A549 (cell line): Measurements from ENCODE around the gene PRCD. TPM values are rescaled to one million over a fixed set of nuclear protein-coding genes. Genes with fewer than 3 reads are reported as not detected.

Experiments
- ATAC-seq, 2 experiments: fragments of 200-7000 bp in 1 of 2; fragments of >200 bp in 1 of 2; cut with Nextera tagmentation in 1 of 2; cut with Tn5 transposase in 1 of 2; 3 replicates each; pipeline versions ENCODE4 v1.8.0 to v1.9.1; 2018 to 2020; ENCODE audit warnings: mild to moderate bottlenecking in 1 of 2, moderate library complexity in 1 of 2
- CTCF ChIA-PET: fragments of 300-600 bp; sonication (Branson Sonifier 250); formaldehyde crosslinking; extraction: SDS; loops from one replicate; lab custom pipeline; 2021; ENCODE audit warnings: antibody characterized with exemption, inconsistent platforms; lab: Yijun Ruan, JAX
- POLR2A ChIA-PET: fragments of 350-600 bp; formaldehyde crosslinking; extraction: SDS; loops from one replicate; lab custom pipeline; 2021; ENCODE audit warnings: antibody characterized with exemption, inconsistent platforms; lab: Yijun Ruan, JAX
- DNase-seq, 2 experiments: peaks; one replicate each; pipeline versions ENCODE4 v3.0.0 to v3.0.0-alpha.2; 2011 to 2016; ENCODE audit warnings: low read depth in 1 of 2, low spot score in 1 of 2
- FAIRE-seq: peaks from 2 replicates; lab custom pipeline; 2011; peaks lifted over from hg19 to GRCh38; lab: Jason Lieb, UNC
- H3K27ac ChIP-seq, 2 experiments: fragments of >200 bp; sonication (Bioruptor Twin); formaldehyde crosslinking; 3 replicates each; pipeline ENCODE4 v1.5.1; 2016 to 2017
- H3K4me1 ChIP-seq: fragments of >200 bp; sonication (Bioruptor Twin); formaldehyde crosslinking; 3 replicates; pipeline ENCODE4 v1.6.1; 2016
- H3K4me2 ChIP-seq: fragments of >200 bp; sonication (Bioruptor Twin); formaldehyde crosslinking; 3 replicates; pipeline ENCODE4 v1.6.1; 2016
- H3K4me3 ChIP-seq: fragments of >200 bp; sonication (Bioruptor Twin); formaldehyde crosslinking; 3 replicates; pipeline ENCODE4 v1.5.1; 2016
- H3K9me3 ChIP-seq: fragments of >200 bp; sonication (Bioruptor Twin); formaldehyde crosslinking; 3 replicates; pipeline ENCODE4 v1.6.1; 2016
- CBX8 ChIP-seq: fragments of 200-600 bp; sonication (generic); IDR thresholded peaks from 2 replicates; pipeline ENCODE4 v1.6.1; 2016
- CEBPB ChIP-seq, 2 experiments: fragments of >200 bp in 1 of 2; sonication (Bioruptor Twin) in 1 of 2; formaldehyde crosslinking in 1 of 2; IDR thresholded peaks; 2 replicates each; pipeline ENCODE4 v1.6.1; 2012 to 2016
- HEYL ChIP-seq: fragments of 250-450 bp; sonication (Bioruptor Pico); IDR thresholded peaks from 2 replicates; pipeline ENCODE4 v1.8.0; 2021; ENCODE audit warnings: mild to moderate bottlenecking, moderate library complexity
- KDM5A ChIP-seq: fragments of 200-600 bp; sonication (generic); IDR thresholded peaks from 2 replicates; pipeline ENCODE4 v1.6.1; 2016; ENCODE audit warnings: antibody characterized with exemption, mild to moderate bottlenecking
- MAZ ChIP-seq: fragments of 150-350 bp; IDR thresholded peaks from 2 replicates; pipeline ENCODE4 v1.6.1; 2014; ENCODE audit warnings: antibody characterized with exemption, low read depth, low read length, borderline replicate concordance
- PHF8 ChIP-seq: fragments of 200-600 bp; sonication (generic); IDR thresholded peaks from 2 replicates; pipeline ENCODE4 v1.6.1; 2016; ENCODE audit warnings: low read depth, mild to moderate bottlenecking, antibody characterized with exemption, moderate library complexity, borderline replicate concordance
- POLR2A ChIP-seq: IDR thresholded peaks from 2 replicates; pipeline ENCODE4 v1.6.1; 2012; ENCODE audit warnings: mild to moderate bottlenecking, low read length
- RARB ChIP-seq: fragments of 250-450 bp; sonication (Bioruptor Pico); IDR thresholded peaks from 2 replicates; pipeline ENCODE4 v1.8.0; 2021; ENCODE audit warnings: mild to moderate bottlenecking, moderate library complexity
- RCOR1 ChIP-seq: fragments of 150-350 bp; IDR thresholded peaks from 2 replicates; pipeline ENCODE4 v1.6.1; 2014; ENCODE audit warnings: antibody characterized with exemption, low read length, low read depth
- WGBS: methylation state at CpG from one replicate; pipeline ENCODE4 v1.1.6; 2017; ENCODE audit errors: missing lambda C conversion rate; 5-methylcytosine and 5-hydroxymethylcytosine counted together
- polyA plus RNA-seq, 4 experiments: library from polyadenylated mRNA; depleted of rRNA in 3 of 4; stranded (reverse); fragments of >200 nt; fragmentation: RNase III in 1 of 4; extraction: RNeasy Plus Mini Kit Qiagen cat#74134 plus additional on column Dnase treatment in 1 of 4; gene quantifications; 2 replicates in 3 of 4; 3 replicates in 1 of 4; pipeline ENCODE4 v1.2.3, GENCODE V29; 2011 to 2017
- TF ChIP-seq, protein P1 (sequence below): fragments of >200 bp; sonication (Bioruptor Twin); formaldehyde crosslinking; IDR thresholded peaks from 3 replicates; pipeline ENCODE4 v1.6.1; 2016
- TF ChIP-seq, protein P2 (sequence below): IDR thresholded peaks from 2 replicates; pipeline ENCODE4 v1.6.1; 2012
- TF ChIP-seq, protein P3 (sequence below): fragments of >200 bp; sonication (Bioruptor Twin); formaldehyde crosslinking; IDR thresholded peaks from 3 replicates; pipeline ENCODE4 v1.5.1; 2016

Gene PRCD
- polyA plus RNA-seq, 2 of the 4 experiments (the other 2 are of a cell fraction) = not detected

DNA sequence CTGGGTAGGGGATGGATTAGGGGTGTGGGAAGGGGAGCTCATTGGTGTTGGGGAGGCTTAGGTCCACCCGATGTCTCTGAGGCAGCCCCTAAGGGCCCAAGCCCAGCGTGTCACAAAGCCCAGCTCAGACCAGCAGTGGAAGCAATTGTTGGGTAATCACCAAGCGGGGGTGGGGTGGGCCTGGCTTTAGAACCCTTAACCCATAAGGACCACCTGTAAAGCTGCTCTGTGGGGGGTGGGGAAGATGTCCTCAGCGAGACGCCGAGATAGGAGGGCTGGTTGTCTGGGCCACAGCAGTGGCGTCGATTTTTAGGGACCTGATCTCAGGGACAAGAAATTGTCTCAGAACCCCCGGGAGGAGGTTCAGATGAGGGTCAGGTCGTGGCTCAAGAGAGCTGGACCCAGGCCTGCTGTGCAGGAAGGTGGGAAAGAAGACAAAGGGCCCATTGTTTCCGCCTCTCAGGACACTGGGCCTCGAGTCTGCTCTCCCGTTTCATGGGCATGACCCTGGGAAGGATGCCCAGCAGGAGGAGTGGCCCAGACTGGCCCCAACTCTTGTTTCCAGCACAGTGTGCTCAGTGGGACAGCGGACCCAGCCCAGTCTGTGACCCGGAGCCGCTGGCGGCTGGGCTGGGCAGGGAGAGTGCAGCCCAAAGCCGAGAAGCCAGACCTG, 29.9 kb downstream of the PRCD start:
- TF ChIP-seq HEYL (CRISPR knock-in tag) (no peak), CEBPB (IDR thresholded peaks at IDR 0.05) (peak in 1 of 2 experiments; percentile 61; a peak in 2 of 4 replicates), POLR2A (no peak)
- WGBS = 75% methylated on average over 18 of the region's 18 CpGs
- CTCF ChIA-PET = interaction anchor here (0.9 to 4.4 kb wide), 6 partner anchors 8 to 111 kb away, joined by 4 to 27 read pairs (median 13); no protein-coding TSS in a partner anchor
- Histone ChIP-seq H3K4me2 (peak overlapping the region; percentile 4; the same call in 1 of the 3 replicates), H3K4me3 (no peak overlapping the region), H3K9me3 (no peaks in the 10 kb centered on the region), H3K4me1 (peaks cover 34% of the 10 kb centered on the region; the same call in 2 of the 3 replicates), H3K27ac (peak overlapping the region in 1 of 2 experiments; percentile 45; a peak in 2 of 6 replicates)
- DNase-seq (peak in 1 of 2 experiments; percentile 70), ATAC-seq (peak; percentile 16 to 59), FAIRE-seq (no peak)
- POLR2A ChIA-PET = interaction anchor here (3.0 kb wide), 1 partner anchor 12 kb away, joined by 8 read pairs; no protein-coding TSS in a partner anchor

DNA sequence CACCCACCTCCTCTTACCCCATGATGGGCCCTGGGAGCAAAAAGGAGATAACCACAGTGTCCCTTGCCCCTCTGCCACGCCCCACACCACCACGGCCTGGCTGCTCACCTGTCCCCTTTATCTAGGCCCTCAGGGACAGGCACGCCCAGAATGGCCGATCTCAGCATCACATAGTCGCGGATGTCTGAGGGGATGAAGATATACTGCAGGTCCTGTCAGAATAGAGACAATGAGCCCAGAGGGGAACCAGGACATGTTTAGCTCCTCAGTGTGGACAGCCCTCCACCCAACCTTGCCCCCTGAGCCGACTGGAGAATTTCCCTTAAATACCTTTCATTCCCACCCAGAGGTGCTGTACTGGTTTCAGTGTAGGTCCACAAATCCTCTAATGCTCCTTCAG, 30.6 kb downstream of the PRCD start:
- peak overlapping the region in 1 of 2 experiments; percentile 45; a peak in 1 of 6 replicates for H3K27ac ChIP-seq
- POLR2A ChIA-PET = interaction anchor here (3.0 kb wide), 1 partner anchor 13 kb away, joined by 8 read pairs; no protein-coding TSS in a partner anchor

DNA sequence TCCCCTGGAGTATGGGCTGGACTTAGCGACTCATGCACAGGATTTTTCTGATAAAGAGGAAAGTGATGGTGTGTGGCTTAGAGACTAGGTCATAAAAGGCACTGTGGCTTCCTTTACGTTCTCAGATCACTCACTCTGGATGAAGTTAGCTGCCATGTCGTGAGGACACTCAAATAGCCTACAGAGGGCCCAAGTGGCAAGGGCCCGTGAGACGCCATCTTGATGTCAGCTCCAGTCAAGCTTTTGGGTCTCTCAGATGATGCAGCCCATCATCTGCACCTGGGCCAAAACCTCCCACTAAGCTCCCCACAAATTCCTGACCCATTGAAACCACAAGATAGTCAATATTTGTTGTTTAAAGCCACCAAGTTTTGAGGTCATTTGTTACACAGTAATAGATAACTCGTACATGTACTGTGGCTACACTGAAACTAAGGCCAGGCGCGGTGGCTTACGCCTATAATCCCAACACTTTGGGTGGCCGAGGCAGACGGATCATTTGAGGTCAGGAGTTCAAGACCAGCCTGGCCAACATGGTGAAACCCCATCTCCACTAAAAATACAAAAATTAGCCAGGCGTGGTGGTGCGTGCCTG, 31.1 kb downstream of the PRCD start:
- H3K4me1 ChIP-seq = peaks cover 25% of the 10 kb centered on the region; the same call in 2 of the 3 replicates
- no peak overlapping the region for H3K4me2 ChIP-seq
- ChIA-PET POLR2A (interaction anchor here (3.0 kb wide), 1 partner anchor 14 kb away, joined by 8 read pairs; no protein-coding TSS in a partner anchor), CTCF (interaction anchor here (1.0 to 4.4 kb wide), 8 partner anchors 9 to 111 kb away, joined by 3 to 27 read pairs (median 5); partner anchors contain the start of gene ST6GALNAC2)
- FAIRE-seq (no peak), DNase-seq (peak in 1 of 2 experiments; percentile 33), ATAC-seq (peak; percentile 1 to 11; a peak in 3 of 6 replicates)
- no peaks in the 10 kb centered on the region for H3K9me3 ChIP-seq
- H3K4me3 ChIP-seq = no peak overlapping the region
- 90% methylated on average over 13 of the region's 13 CpGs for WGBS
- H3K27ac ChIP-seq = no peak overlapping the region
- TF ChIP-seq CBX8 (no peak), KDM5A (no peak), RCOR1 (no peak)

More for the DNA sequence above, 30.6 kb downstream of the PRCD start:
- TF ChIP-seq, protein P1, sequence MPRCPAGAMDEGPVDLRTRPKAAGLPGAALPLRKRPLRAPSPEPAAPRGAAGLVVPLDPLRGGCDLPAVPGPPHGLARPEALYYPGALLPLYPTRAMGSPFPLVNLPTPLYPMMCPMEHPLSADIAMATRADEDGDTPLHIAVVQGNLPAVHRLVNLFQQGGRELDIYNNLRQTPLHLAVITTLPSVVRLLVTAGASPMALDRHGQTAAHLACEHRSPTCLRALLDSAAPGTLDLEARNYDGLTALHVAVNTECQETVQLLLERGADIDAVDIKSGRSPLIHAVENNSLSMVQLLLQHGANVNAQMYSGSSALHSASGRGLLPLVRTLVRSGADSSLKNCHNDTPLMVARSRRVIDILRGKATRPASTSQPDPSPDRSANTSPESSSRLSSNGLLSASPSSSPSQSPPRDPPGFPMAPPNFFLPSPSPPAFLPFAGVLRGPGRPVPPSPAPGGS = no peak
- TF ChIP-seq RARB (CRISPR knock-in tag) (no peak), CEBPB (IDR thresholded peaks at IDR 0.05) (no peak), PHF8 (no peak), MAZ (no peak)
- TF ChIP-seq, protein P2, sequence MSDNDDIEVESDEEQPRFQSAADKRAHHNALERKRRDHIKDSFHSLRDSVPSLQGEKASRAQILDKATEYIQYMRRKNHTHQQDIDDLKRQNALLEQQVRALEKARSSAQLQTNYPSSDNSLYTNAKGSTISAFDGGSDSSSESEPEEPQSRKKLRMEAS = no peak; the same call in 1 of the 2 replicates
- TF ChIP-seq, protein P3, sequence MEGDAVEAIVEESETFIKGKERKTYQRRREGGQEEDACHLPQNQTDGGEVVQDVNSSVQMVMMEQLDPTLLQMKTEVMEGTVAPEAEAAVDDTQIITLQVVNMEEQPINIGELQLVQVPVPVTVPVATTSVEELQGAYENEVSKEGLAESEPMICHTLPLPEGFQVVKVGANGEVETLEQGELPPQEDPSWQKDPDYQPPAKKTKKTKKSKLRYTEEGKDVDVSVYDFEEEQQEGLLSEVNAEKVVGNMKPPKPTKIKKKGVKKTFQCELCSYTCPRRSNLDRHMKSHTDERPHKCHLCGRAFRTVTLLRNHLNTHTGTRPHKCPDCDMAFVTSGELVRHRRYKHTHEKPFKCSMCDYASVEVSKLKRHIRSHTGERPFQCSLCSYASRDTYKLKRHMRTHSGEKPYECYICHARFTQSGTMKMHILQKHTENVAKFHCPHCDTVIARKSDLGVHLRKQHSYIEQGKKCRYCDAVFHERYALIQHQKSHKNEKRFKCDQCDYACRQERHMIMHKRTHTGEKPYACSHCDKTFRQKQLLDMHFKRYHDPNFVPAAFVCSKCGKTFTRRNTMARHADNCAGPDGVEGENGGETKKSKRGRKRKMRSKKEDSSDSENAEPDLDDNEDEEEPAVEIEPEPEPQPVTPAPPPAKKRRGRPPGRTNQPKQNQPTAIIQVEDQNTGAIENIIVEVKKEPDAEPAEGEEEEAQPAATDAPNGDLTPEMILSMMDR = no peak
- CTCF ChIA-PET = interaction anchor here (0.9 to 4.4 kb wide), 9 partner anchors 8 to 111 kb away, joined by 3 to 27 read pairs (median 5); partner anchors contain the start of gene ST6GALNAC2
- no peak for DNase-seq
- WGBS = 85% methylated on average over 7 of the region's 7 CpGs
- Histone ChIP-seq H3K4me3 (no peak overlapping the region), H3K9me3 (no peaks in the 10 kb centered on the region), H3K4me1 (peaks cover 30% of the 10 kb centered on the region; the same call in 2 of the 3 replicates), H3K4me2 (no peak overlapping the region)
- ATAC-seq = no peak; a peak in 1 of 6 replicates
- no peak for FAIRE-seq
